Body of pancreas (tissue), 4 donors: ENCODE results near the gene CDK14. TPM values are rescaled to one million over a fixed set of nuclear protein-coding genes. Genes with fewer than 3 reads are reported as not detected.

ENCODE experiments used
- ATAC-seq: fragments of 150-250 bp; one replicate; pipeline ENCODE4 v1.9.1; 2016
- DNase-seq, 4 donors: peaks; one replicate each; pipeline ENCODE4 v3.0.0-alpha.2; 2019
- H3K27ac ChIP-seq, 4 donors: fragments of 200-600 bp; sonication (generic); 1 replicate in 3 of 4; 2 replicates in 1 of 4; pipeline versions ENCODE4 v1.5.1 to v1.6.1; 2016 to 2019; ENCODE audit warnings: mild to moderate bottlenecking in 1 of 4, mixed read lengths in 1 of 4, moderate library complexity in 1 of 4
- H3K27me3 ChIP-seq, 2 donors: fragments of 200-600 bp; sonication (generic); one replicate each; pipeline ENCODE4 v1.6.0; 2016; ENCODE audit warnings: mild to moderate bottlenecking in 1 of 2
- H3K36me3 ChIP-seq, 2 donors: fragments of 200-600 bp; sonication (generic); replicated peaks in 1 of 2; 2 replicates each; pipeline ENCODE4 v1.5.1; 2016; ENCODE audit warnings: low read depth in 2 of 2; ENCODE audit not compliant: insufficient read depth in 1 of 2
- H3K4me1 ChIP-seq: fragments of 200-600 bp; sonication (generic); one replicate; pipeline ENCODE4 v1.6.0; 2016
- H3K4me3 ChIP-seq, 2 donors: fragments of 200-600 bp; sonication (generic); 1 replicate in 1 of 2; 2 replicates in 1 of 2; pipeline ENCODE4 v1.5.1; 2016 to 2019
- H3K9me3 ChIP-seq, 3 donors: fragments of 200-600 bp; sonication (generic); 1 replicate in 2 of 3; 2 replicates in 1 of 3; pipeline ENCODE4 v1.5.1; 2016
- CTCF ChIP-seq, 7 experiments: fragments of 450-650 bp in 4 of 7; fragments of 200-600 bp in 3 of 7; sonication (generic) in 3 of 7; IDR thresholded peaks; one replicate each; pipeline ENCODE4 v1.5.1; 2016 to 2019; ENCODE audit warnings: antibody characterized with exemption in 7 of 7
- POLR2A ChIP-seq, 3 donors: fragments of 450-650 bp; IDR thresholded peaks; one replicate each; pipeline ENCODE4 v1.6.1; 2016; ENCODE audit warnings: antibody characterized with exemption in 3 of 3, mild to moderate bottlenecking in 2 of 3
- WGBS, 2 donors: methylation state at CpG; one replicate each; pipeline ENCODE4 v1.1.5; 2017; 5-methylcytosine and 5-hydroxymethylcytosine counted together
- intact Hi-C: fragments of 100-400 bp; cut with DNase I; formaldehyde crosslinking; loops from one replicate; pipeline ENCODE4 v1.15.1; 2023
- total RNA-seq, 2 donors: library from RNA; depleted of rRNA; stranded (reverse); fragments of >200 nt; gene quantifications; one replicate each; pipeline ENCODE4 v1.1.0, GENCODE V29; 2016

The CDK14 gene
- total RNA-seq, 2 donors from 2014 or later = 21.8 to 35.6 TPM

- WGBS, 2 donors = 44 to 53% methylated on average over 2 of the region's 2 CpGs
- Histone ChIP-seq H3K4me1 (peaks cover 15% of the 10 kb centered on the region), H3K36me3 (no peaks in the 10 kb centered on the region), H3K4me3 (no peak overlapping the region), H3K27ac (no peak overlapping the region), H3K27me3 (no peaks in the 10 kb centered on the region), H3K9me3 (no peaks in the 10 kb centered on the region)
- no peak for ATAC-seq
- no peak for DNase-seq
- TF ChIP-seq POLR2A (IDR thresholded peaks at IDR 0.05) (no peak), CTCF (IDR thresholded peaks at IDR 0.05) (no peak)
- intact Hi-C loops = no loop called here
Measured at GRCh38 chr7:90817846-90818245, 221.7 kb downstream of the CDK14 start.

- DNase-seq (no peak), ATAC-seq (no peak)
- no peak for TF ChIP-seq CTCF (IDR thresholded peaks at IDR 0.05)
- no peak for TF ChIP-seq POLR2A (IDR thresholded peaks at IDR 0.05)
- Histone ChIP-seq H3K9me3 (no peaks in the 10 kb centered on the region), H3K4me1 (peaks cover 15% of the 10 kb centered on the region), H3K27me3 (no peaks in the 10 kb centered on the region), H3K36me3 (no peaks in the 10 kb centered on the region), H3K4me3 (no peak overlapping the region), H3K27ac (no peak overlapping the region)
- 81 to 94% methylated on average over 1 of the region's 1 CpG for WGBS, 2 donors
- intact Hi-C loops = no loop called here
Measured at GRCh38 chr7:90818341-90818740, 222.2 kb downstream of the CDK14 start.

- 58 to 64% methylated on average over 4 of the region's 4 CpGs for WGBS, 2 donors
- Histone ChIP-seq H3K4me1 (peaks cover 9% of the 10 kb centered on the region), H3K9me3 (no peaks in the 10 kb centered on the region), H3K27ac (no peak overlapping the region), H3K27me3 (no peaks in the 10 kb centered on the region), H3K36me3 (no peaks in the 10 kb centered on the region), H3K4me3 (no peak overlapping the region)
- ATAC-seq (no peak), DNase-seq (no peak)
- no peak for TF ChIP-seq POLR2A (IDR thresholded peaks at IDR 0.05)
- no peak for TF ChIP-seq CTCF (IDR thresholded peaks at IDR 0.05)
- intact Hi-C loops = no loop called here
Measured at GRCh38 chr7:90821961-90822620, 226.0 kb downstream of the CDK14 start.

GRCh38 chr7:90824386-90825307 is 228.5 kb downstream of the CDK14 start:
- WGBS, 2 donors = 54 to 55% methylated on average over 5 of the region's 5 CpGs
- Histone ChIP-seq H3K27ac (no peak overlapping the region), H3K9me3 (no peaks in the 10 kb centered on the region), H3K36me3 (no peaks in the 10 kb centered on the region), H3K4me3 (no peak overlapping the region), H3K4me1 (no peaks in the 10 kb centered on the region), H3K27me3 (no peaks in the 10 kb centered on the region)
- TF ChIP-seq CTCF (IDR thresholded peaks at IDR 0.05) = no peak
- TF ChIP-seq POLR2A (IDR thresholded peaks at IDR 0.05) = no peak
- no peak for ATAC-seq
- intact Hi-C loops = no loop called here
- no peak for DNase-seq
